Mucosa of descending colon (tissue), 3 donors: ENCODE results near the gene DLG2. TPM values are rescaled to one million over a fixed set of nuclear protein-coding genes. Genes with fewer than 3 reads are reported as not detected.

Experiments
- ATAC-seq: fragments of 200-7000 bp; cut with Tn5 transposase; one replicate; pipeline ENCODE4 v1.9.1; 2020; ENCODE audit warnings: mild to moderate bottlenecking, moderate library complexity
- DNase-seq, 3 donors: peaks; one replicate each; pipeline ENCODE4 v3.0.0-alpha.2; 2020
- H3K36me3 ChIP-seq: fragments of 200-600 bp; one replicate; pipeline ENCODE4 v1.8.0; 2021; ENCODE audit warnings: low read depth, mild to moderate bottlenecking
- H3K4me1 ChIP-seq: fragments of 200-600 bp; one replicate; pipeline ENCODE4 v1.8.0; 2021; ENCODE audit warnings: low read depth, mild to moderate bottlenecking
- H3K4me3 ChIP-seq: fragments of 200-600 bp; one replicate; pipeline ENCODE4 v1.8.0; 2021; ENCODE audit warnings: mild to moderate bottlenecking
- H3K9me3 ChIP-seq: fragments of 200-600 bp; one replicate; pipeline ENCODE4 v1.8.0; 2021; ENCODE audit warnings: mild to moderate bottlenecking
- intact Hi-C, 2 donors: fragments of 100-400 bp; cut with DNase I in 1 of 2; cut with micrococcal nuclease in 1 of 2; formaldehyde crosslinking; loops; one replicate each; pipeline versions ENCODE4 v1.11.0 to v1.11.1; 2022; cut with DNase I, micrococcal nuclease
- total RNA-seq, 3 donors: library from RNA; stranded (reverse); fragmentation: NEBNext Ultra II Directional in 2 of 3; extraction: Animal tissue kit (Norgen Biotek cat#: 25700) in 2 of 3; gene quantifications; one replicate each; pipeline versions ENCODE4 v1.2.1 to v1.2.4, GENCODE V29; 2021 to 2023
- TF ChIP-seq, protein P1 (sequence below): fragments of 200-600 bp; IDR thresholded peaks from one replicate; pipeline ENCODE4 v1.8.0; 2022; ENCODE audit warnings: antibody characterized with exemption, mild to moderate bottlenecking
- donor health status: DM: no; HTN: no; CAD: no; lungs with moderate emphysema.
- donor health status: DM: no; HTN: no; CAD: no.
- donor health status: DM: no; HTN: yes; CAD: no.

DLG2 gene
- total RNA-seq, 3 donors from 2014 or later = 2.1 to 11.1 (median 2.4) TPM

DNA sequence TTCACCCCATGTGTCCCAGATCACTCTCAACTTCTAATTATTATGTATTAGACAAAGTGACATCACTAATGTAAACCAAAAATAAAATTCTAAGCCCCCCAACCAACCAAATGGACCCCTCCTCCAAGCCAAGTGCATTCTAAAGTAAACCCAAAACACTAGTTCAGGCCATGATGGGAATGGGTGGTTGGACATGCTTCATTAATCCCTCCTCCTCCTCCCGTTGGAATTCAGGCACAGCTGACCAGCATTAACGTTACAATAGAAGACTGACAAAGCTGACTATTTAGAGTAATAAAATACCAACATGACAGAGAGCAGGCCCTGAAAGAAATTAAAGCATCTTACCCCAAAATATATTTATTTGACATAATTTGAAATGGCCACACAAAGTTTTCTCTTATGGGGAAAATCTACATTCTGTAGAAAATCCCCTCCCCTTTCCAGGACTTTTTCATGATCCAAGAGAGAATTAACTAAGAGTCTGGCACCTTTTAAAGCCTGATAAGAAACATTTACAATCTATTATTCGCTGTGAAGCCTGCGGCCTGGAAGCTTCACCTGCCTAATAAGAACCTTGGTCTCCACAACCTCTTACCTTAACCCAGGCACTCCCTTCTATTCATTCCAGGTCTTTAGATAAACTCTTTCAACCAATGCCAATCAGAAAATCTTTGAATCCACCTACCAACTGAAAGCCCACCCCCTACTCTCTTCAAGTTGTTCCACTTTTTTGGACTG, 1392.5 kb downstream of the DLG2 start:
- Histone ChIP-seq H3K9me3 (no peaks in the 10 kb centered on the region), H3K4me3 (no peak overlapping the region), H3K4me1 (no peaks in the 10 kb centered on the region), H3K36me3 (no peaks in the 10 kb centered on the region)
- ATAC-seq (no peak), DNase-seq (no peak)
- TF ChIP-seq, protein P1, sequence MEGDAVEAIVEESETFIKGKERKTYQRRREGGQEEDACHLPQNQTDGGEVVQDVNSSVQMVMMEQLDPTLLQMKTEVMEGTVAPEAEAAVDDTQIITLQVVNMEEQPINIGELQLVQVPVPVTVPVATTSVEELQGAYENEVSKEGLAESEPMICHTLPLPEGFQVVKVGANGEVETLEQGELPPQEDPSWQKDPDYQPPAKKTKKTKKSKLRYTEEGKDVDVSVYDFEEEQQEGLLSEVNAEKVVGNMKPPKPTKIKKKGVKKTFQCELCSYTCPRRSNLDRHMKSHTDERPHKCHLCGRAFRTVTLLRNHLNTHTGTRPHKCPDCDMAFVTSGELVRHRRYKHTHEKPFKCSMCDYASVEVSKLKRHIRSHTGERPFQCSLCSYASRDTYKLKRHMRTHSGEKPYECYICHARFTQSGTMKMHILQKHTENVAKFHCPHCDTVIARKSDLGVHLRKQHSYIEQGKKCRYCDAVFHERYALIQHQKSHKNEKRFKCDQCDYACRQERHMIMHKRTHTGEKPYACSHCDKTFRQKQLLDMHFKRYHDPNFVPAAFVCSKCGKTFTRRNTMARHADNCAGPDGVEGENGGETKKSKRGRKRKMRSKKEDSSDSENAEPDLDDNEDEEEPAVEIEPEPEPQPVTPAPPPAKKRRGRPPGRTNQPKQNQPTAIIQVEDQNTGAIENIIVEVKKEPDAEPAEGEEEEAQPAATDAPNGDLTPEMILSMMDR = no peak
- intact Hi-C loops = no loop called here

DNA sequence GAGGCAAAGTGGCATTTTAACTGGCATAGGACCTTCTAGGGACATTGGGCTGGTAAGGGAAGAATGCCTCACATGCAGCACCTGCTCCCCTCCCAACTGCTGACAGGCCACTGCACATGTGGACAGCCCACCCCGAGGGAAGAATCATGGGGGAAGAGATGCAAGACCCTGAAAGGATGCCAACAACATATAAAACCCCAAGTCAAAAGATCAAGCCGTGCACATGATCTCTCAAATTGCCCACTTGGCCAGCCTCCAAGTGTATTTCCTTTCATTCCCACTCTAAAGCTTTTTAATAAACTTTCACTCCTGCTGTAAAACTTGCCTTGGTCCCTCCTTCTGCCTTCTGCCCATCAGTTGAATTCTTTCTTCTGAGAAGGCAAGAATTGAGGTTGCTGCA, 1393.1 kb downstream of the DLG2 start:
- TF ChIP-seq, protein P1 = no peak
- Histone ChIP-seq H3K4me3 (no peak overlapping the region), H3K36me3 (no peaks in the 10 kb centered on the region), H3K4me1 (no peaks in the 10 kb centered on the region), H3K9me3 (no peaks in the 10 kb centered on the region)
- intact Hi-C loops = no loop called here
- ATAC-seq (no peak), DNase-seq (no peak)

DNA sequence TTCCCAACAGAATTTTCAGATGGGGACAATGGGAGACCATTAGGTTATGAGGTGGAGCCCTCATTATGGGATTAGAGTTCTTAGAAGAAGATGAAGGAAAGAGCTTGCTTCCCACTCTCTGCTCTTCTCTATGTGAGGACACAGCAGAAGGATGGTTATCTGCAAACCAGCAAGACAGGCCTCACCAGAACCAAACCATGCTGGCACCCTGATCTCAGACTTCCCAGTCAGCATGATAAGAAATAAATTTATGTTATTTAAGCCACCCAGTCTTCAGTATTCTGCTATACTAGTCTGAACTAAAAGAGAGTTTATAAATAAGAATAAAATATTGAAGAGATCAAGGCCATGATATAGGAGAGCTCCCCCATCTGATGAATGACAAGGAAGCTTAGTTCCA, 1394.6 kb downstream of the DLG2 start:
- no peak for ATAC-seq
- Histone ChIP-seq H3K4me1 (no peaks in the 10 kb centered on the region), H3K9me3 (no peaks in the 10 kb centered on the region), H3K36me3 (no peaks in the 10 kb centered on the region), H3K4me3 (no peak overlapping the region)
- no peak for DNase-seq
- intact Hi-C loops = no loop called here
- TF ChIP-seq, protein P1 = no peak

DNA sequence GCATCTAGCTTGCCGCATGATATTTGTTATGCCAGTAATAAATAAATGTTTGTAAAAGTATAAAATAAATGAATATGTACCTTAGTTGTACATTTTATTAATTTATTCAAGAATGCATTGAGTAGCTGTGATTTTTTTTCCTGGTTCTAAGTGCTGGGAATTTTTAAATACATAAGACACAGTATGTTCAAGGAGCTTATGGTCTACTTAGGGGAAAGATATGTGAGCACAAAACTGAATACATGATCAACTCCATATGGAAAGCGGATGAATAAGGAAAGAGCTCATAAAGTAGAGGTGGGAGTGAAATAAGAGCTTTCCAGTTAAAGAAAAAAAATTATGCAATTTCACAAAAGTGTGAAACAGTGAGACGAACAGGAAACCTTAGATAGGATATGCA, 1396.7 kb downstream of the DLG2 start:
- no peaks in the 10 kb centered on the region for H3K36me3 ChIP-seq
- intact Hi-C loops = no loop called here
- no peak overlapping the region for H3K4me3 ChIP-seq
- ATAC-seq (no peak), DNase-seq (no peak)
- no peaks in the 10 kb centered on the region for H3K9me3 ChIP-seq
- no peaks in the 10 kb centered on the region for H3K4me1 ChIP-seq
- TF ChIP-seq, protein P1 = no peak

DNA sequence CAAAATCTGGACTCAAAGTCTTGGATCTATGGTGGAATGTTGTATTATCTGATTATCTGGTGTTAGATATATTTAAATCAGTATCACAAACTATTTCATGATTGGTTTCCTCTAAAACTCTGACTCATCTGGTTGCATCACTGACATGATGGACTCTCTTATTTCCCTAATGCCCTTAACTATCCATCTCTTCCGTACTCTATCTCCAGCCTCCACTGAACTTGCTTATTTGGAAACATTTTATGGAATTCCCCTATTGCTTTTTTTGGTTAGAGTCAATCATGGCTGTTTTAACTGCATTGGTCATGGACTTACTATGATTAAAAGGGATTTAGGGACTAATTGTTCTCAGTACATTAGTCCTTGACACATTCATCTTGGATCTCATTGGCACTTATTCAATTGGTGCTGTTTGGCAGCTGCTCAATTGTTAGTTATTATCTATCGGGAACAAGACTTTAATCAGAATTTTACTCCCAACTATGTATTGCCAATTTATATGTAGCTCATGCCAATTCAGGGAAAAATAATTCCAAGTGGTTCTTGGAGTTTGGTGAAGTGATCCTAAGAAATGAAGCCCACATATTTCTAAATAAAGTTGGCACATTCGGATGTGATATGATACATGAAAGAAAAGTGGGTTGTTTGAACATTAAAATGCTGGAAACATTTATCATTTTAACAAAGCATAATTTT, 1399.0 kb downstream of the DLG2 start:
- no peaks in the 10 kb centered on the region for H3K4me1 ChIP-seq
- no peaks in the 10 kb centered on the region for H3K9me3 ChIP-seq
- no peak for DNase-seq
- no peak for ATAC-seq
- intact Hi-C loops = no loop called here
- no peak overlapping the region for H3K4me3 ChIP-seq
- TF ChIP-seq, protein P1 = no peak
- H3K36me3 ChIP-seq = no peaks in the 10 kb centered on the region
